ENCODE measurements around the gene RNF213.

Gene RNF213

DNA sequence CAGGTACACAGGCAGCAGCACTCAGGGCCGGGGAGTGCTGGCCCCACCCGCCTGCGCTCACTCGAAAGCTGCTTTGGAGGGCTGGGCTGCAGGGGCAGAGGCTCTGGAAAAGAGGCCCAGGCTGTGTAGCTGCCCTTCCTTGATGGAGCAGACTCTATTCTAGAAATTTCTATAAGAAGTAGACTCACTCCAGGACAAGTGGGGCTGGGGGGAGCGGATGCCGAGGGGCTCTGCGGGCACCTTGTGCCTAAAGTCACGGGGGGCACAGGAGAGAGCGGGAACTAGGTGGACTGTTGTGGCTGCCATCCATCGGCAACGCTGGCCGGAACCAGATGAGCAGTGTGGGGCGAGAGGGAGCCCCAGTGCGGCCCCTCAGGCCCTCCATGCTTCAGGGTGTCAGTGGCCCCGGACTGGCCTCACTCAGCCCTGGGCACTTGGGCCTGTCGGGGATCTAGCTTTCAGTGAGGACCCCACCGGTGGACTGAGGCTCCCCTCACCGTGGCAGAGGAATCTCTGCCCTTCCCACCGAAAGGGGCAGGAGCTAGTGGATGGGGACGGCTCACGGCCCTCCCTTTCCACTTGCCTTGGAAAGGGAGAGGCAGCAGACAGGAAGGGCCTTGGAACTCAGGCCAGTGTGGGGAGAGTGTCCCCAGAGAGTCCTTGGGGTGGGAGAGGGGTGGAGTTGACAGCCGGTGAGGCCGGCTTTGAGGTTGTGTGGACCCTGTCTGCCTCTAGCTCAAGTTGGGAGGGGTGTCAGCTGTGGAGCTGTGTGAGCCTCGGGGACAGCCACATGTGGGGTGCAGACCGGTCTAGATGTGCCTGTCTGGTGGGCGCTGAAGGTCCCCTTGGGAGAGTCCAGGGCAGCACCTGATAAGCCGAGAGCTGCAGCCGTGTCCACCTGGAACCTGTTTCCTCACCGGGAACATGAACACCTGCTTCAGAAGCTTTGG lies 170.9 kb downstream of the RNF213 start:
- no peak for DNase-seq (ENCODE audit: low read depth in 2 of 2)

GRCh38 chr17:80432350-80432955 lies 171.8 kb downstream of the RNF213 start:
- DNase-seq (ENCODE audit: low read depth in 2 of 2) = no peak

- DNase-seq (ENCODE audit: low read depth in 2 of 2) = no peak
These were observed 172.4 kb downstream of the RNF213 start for GRCh38 chr17:80432961-80433550.

- DNase-seq (ENCODE audit: low read depth in 2 of 2) = no peak
These were observed 173.4 kb downstream of the RNF213 start for GRCh38 chr17:80433916-80434666.

GRCh38 chr17:80437532-80437931 lies 176.9 kb downstream of the RNF213 start:
- DNase-seq (ENCODE audit: low read depth in 2 of 2) = no peak

- DNase-seq (ENCODE audit: low read depth in 2 of 2) = no peak
These were observed 178.2 kb downstream of the RNF213 start for GRCh38 chr17:80438806-80439205.

GRCh38 chr17:80439499-80439898 lies 178.8 kb downstream of the RNF213 start:
- no peak for DNase-seq (ENCODE audit: low read depth in 2 of 2)

DNA sequence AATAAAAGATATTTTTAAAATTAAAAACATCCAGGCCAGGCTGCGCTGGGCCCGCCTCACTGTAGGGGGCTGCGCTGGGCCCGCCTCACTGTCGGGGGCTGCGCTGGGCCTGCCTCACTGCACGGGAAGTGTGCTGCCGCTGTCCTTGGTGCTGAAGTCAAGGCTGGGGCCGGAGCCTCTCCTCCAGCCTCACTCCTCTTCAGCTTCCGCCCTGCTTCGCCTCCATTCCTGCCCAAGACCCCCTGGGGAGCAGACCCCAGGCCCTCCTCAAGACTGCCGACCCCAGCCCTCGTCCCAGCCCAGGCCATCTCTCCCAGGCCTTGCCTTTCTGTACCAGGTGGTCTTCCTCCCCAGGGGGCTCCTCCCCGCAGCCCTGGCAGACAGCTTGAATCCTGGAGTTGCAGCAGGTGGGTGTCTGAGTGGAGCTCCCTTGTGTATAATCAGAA lies 180.5 kb downstream of the RNF213 start:
- DNase-seq (ENCODE audit: low read depth in 2 of 2) = peak in 1 of 2 donors; percentile 18

- no peak for DNase-seq (ENCODE audit: low read depth in 2 of 2)
These were observed 181.1 kb downstream of the RNF213 start for GRCh38 chr17:80441598-80442322.

GRCh38 chr17:80442323-80442659 lies 181.6 kb downstream of the RNF213 start:
- DNase-seq (ENCODE audit: low read depth in 2 of 2) = no peak

- DNase-seq (ENCODE audit: low read depth in 2 of 2) = no peak
These were observed 182.1 kb downstream of the RNF213 start for GRCh38 chr17:80442764-80443163.

GRCh38 chr17:80443498-80443897 lies 182.8 kb downstream of the RNF213 start:
- DNase-seq (ENCODE audit: low read depth in 2 of 2) = no peak

GRCh38 chr17:80443916-80444643 lies 183.4 kb downstream of the RNF213 start:
- DNase-seq (ENCODE audit: low read depth in 2 of 2) = no peak

DNA sequence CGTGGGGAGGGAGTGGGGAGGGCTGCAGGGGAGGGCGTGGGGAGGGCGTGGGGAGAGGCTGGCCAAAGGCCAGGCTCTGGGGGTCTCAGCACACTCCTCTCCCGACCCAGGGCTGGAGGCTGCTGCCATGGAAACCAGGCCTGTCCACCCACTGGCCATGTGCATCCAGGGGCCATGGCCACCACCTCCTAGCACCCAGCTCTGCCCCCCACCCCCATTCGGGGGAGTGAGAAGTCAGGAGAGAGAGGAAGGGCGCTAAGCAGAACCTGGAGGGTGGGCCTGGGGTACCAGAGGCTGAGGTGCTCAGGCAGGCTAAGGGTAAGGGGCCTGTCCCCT lies 184.0 kb downstream of the RNF213 start:
- no peak for DNase-seq (ENCODE audit: low read depth in 2 of 2)

GRCh38 chr17:80445007-80445725 lies 184.5 kb downstream of the RNF213 start:
- DNase-seq (ENCODE audit: low read depth in 2 of 2) = no peak

DNA sequence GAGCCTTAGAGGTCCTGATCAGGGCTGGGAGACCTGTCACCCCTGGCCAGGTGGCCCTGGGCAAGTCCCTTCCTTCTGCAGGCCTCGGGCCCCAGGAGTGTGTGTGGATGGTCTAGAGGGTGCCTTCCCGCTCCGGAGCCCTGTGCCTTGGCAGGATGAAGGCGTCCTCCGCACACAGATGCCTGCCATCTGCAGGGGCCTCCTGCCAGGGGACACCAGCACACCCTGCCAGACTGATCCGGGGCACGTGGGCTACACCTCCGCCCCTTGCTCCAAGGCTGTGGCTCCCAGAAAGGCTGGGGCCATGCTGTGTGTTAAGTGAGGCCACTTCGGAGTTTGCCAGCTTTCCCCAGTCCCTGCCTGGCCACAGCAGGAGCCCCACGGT lies 185.1 kb downstream of the RNF213 start:
- no peak for DNase-seq (ENCODE audit: low read depth in 2 of 2)

DNA sequence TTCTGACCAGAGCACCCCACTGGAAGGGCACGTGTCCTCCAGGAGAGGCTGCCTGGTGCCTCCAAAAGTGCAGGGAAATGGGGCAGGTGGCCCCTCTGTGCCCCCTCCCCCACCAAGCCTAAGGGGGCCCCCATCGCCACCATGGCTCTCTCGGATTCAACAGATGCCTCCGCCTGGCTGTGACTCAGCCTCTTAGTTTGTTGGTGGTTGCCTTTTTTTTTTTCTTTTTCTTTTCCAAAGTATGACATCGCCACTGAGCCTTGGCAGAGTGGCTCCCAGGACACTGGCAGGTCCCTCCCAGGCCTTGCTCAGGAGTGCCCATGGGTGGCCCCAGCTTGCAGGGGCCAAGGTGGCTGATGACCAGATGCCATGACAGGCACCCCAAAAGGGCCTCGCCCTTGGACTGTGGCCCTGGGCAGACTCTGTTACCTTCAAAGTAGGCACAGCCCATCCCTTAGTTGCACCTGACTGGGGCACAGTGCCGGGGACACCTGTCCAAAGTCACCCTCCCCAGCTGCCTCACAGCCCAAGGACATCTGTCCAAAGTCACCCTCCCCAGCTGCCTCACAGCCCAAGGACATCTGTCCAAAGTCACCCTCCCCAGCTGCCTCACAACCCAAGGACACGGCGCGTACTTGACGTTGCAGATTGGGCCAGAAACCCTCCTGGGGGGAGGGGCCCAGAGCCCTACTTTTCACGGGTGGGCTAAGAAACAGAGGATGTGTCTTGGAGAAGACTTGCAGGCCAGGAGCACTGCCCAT lies 186.2 kb downstream of the RNF213 start:
- no peak for DNase-seq (ENCODE audit: low read depth in 2 of 2)

GRCh38 chr17:80447790-80448189 lies 187.1 kb downstream of the RNF213 start:
- DNase-seq (ENCODE audit: low read depth in 2 of 2) = no peak

Measured in stimulated activated CD8-positive, alpha-beta memory T cell treated with anti-CD3 and anti-CD28 coated beads, Interleukin-15, amount 100 ng/mL, for 48 hours (primary cell).